ENCODE measurements around the gene MPV17L.
A peak's percentile ranks its signal among the peaks of the same experiment; 100 is the strongest.
"Not testable (repeated sequence)": the region's sequence is repeated elsewhere in the genome, so short reads cannot be mapped to it uniquely, and the experiment has no call there.

Gene MPV17L

GRCh38 chr16:15425861-15426260 is 30.3 kb downstream of the MPV17L start:
- Histone ChIP-seq H3K23ac (ENCODE audit: low read depth, low read length, poor library complexity) (no peak overlapping the region), H3K36me3 (replicated peaks in 1 of 2; ENCODE audit: control insufficient read depth in 2 of 2, insufficient read depth in 2 of 2, low read length in 2 of 2) (no peaks in the 10 kb centered on the region), H4K91ac (ENCODE audit: low read depth, low read length, poor library complexity) (no peak overlapping the region), H3K9me3 (replicated peaks in 1 of 2; ENCODE audit: control insufficient read depth in 2 of 2, insufficient read depth in 1 of 2, low read depth in 1 of 2, low read length in 2 of 2) (no peaks in the 10 kb centered on the region), H2BK12ac (ENCODE audit: low read length) (no peak overlapping the region), H3K27ac (replicated peaks; ENCODE audit: low read length) (no peak overlapping the region), H3K9ac (ENCODE audit: low read depth, low read length, poor library complexity) (no peak overlapping the region), H3K79me1 (ENCODE audit: low read depth, low read length) (no peaks in the 10 kb centered on the region), H2AK5ac (ENCODE audit: low read depth, low read length) (no peak overlapping the region), H4K8ac (ENCODE audit: low read depth, low read length) (no peak overlapping the region), H3K4me1 (ENCODE audit: control insufficient read depth in 2 of 2, insufficient read depth in 1 of 2, low read depth in 1 of 2, low read length in 2 of 2) (no peaks in the 10 kb centered on the region), H3K4ac (ENCODE audit: low read length) (no peak overlapping the region), H3K18ac (ENCODE audit: low read length) (no peak overlapping the region), H2BK120ac (ENCODE audit: low read depth, low read length) (no peak overlapping the region), H3K4me3 (ENCODE audit: low read length in 2 of 2) (no peak overlapping the region), H2AFZ (ENCODE audit: low read length) (no peak overlapping the region), H3K4me2 (ENCODE audit: insufficient read depth, low read length, poor library complexity, severe bottlenecking) (no peak overlapping the region), H3K27me3 (ENCODE audit: control insufficient read depth in 3 of 3, insufficient read depth in 3 of 3, low read depth in 1 of 3, low read length in 3 of 3) (no peaks in the 10 kb centered on the region), H2BK15ac (ENCODE audit: low read length) (no peak overlapping the region), H2BK5ac (ENCODE audit: low read length) (no peak overlapping the region), H3K14ac (ENCODE audit: low read length) (no peak overlapping the region)
- no peak for DNase-seq (ENCODE audit: low spot score)
- no CpG with 5 or more reads among the region's 6 CpGs for WGBS, 2 donors (ENCODE audit: extremely low coverage in 2 of 2, insufficient read length in 2 of 2, insufficient replicate concordance in 1 of 2)

DNA sequence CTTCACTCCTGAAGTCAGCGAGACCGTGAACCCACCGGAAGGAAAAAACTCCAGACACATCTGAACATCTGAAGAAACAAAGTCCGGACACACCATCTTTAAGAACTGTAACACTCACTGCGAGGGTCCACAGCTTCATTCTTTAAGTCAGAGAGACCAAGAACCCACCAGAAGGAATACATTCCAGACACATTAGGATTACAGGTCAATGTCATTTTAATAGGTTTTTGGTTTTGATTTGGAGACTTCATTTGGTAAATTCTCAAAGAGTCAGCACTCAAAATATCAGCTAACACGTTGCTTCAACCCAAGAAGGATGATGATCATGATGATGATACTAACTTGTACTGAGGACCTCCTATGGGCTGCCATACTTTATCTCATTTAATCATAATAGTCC is 31.2 kb downstream of the MPV17L start:
- Histone ChIP-seq H4K91ac (ENCODE audit: low read depth, low read length, poor library complexity) (no peak overlapping the region), H3K4me1 (ENCODE audit: control insufficient read depth in 2 of 2, insufficient read depth in 1 of 2, low read depth in 1 of 2, low read length in 2 of 2) (no peaks in the 10 kb centered on the region), H2BK15ac (ENCODE audit: low read length) (no peak overlapping the region), H3K23ac (ENCODE audit: low read depth, low read length, poor library complexity) (no peak overlapping the region), H3K79me1 (ENCODE audit: low read depth, low read length) (no peaks in the 10 kb centered on the region), H2BK5ac (ENCODE audit: low read length) (no peak overlapping the region), H3K27ac (replicated peaks; ENCODE audit: low read length) (no peak overlapping the region), H2BK12ac (ENCODE audit: low read length) (no peak overlapping the region), H4K8ac (ENCODE audit: low read depth, low read length) (no peak overlapping the region), H3K4me3 (ENCODE audit: low read length in 2 of 2) (no peak overlapping the region), H2AK5ac (ENCODE audit: low read depth, low read length) (no peak overlapping the region), H3K9ac (ENCODE audit: low read depth, low read length, poor library complexity) (no peak overlapping the region), H2BK120ac (ENCODE audit: low read depth, low read length) (no peak overlapping the region), H3K4ac (ENCODE audit: low read length) (no peak overlapping the region), H3K18ac (ENCODE audit: low read length) (no peak overlapping the region), H3K4me2 (ENCODE audit: insufficient read depth, low read length, poor library complexity, severe bottlenecking) (no peak overlapping the region), H3K27me3 (ENCODE audit: control insufficient read depth in 3 of 3, insufficient read depth in 3 of 3, low read depth in 1 of 3, low read length in 3 of 3) (no peaks in the 10 kb centered on the region), H3K36me3 (replicated peaks in 1 of 2; ENCODE audit: control insufficient read depth in 2 of 2, insufficient read depth in 2 of 2, low read length in 2 of 2) (no peaks in the 10 kb centered on the region), H3K9me3 (replicated peaks in 1 of 2; ENCODE audit: control insufficient read depth in 2 of 2, insufficient read depth in 1 of 2, low read depth in 1 of 2, low read length in 2 of 2) (no peaks in the 10 kb centered on the region), H3K14ac (ENCODE audit: low read length) (no peak overlapping the region), H2AFZ (ENCODE audit: low read length) (no peak overlapping the region)
- no peak for DNase-seq (ENCODE audit: low spot score)
- WGBS, 2 donors (ENCODE audit: extremely low coverage in 2 of 2, insufficient read length in 2 of 2, insufficient replicate concordance in 1 of 2): no CpG with 5 or more reads among the region's 6 CpGs

DNA sequence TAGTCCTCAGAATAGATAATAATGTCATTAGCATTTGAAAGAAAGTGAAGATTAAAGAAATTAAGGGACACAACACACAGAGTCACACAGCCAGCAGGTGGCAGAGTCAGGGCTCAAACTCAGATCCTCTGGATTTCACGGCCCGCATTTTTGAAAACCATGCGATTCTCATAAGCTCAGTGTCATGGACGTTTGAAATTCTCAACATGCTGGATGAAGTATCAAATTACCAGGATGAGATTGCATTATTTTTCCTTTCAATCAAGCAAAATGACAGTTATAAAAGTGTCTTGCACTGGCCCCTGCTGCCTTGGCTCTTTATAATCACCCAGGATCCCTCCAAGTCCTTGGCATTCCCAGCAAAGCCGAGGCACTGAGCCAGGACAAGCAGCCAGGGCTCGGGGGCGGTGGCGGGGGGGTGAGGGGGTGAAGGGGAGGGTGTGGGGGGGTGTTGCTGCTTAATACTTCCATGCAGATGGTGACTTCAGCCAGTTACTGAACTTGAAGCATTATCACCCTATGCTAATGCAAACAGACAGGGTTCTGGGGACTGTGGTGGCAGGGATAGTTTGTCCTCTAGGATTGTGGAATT is 32.2 kb downstream of the MPV17L start:
- Histone ChIP-seq H3K27ac (replicated peaks; ENCODE audit: low read length) (no peak overlapping the region), H2AK5ac (ENCODE audit: low read depth, low read length) (no peak overlapping the region), H2BK12ac (ENCODE audit: low read length) (no peak overlapping the region), H4K91ac (ENCODE audit: low read depth, low read length, poor library complexity) (no peak overlapping the region), H3K79me1 (ENCODE audit: low read depth, low read length) (no peaks in the 10 kb centered on the region), H2BK120ac (ENCODE audit: low read depth, low read length) (no peak overlapping the region), H3K4me1 (ENCODE audit: control insufficient read depth in 2 of 2, insufficient read depth in 1 of 2, low read depth in 1 of 2, low read length in 2 of 2) (no peaks in the 10 kb centered on the region), H3K23ac (ENCODE audit: low read depth, low read length, poor library complexity) (no peak overlapping the region), H3K9ac (ENCODE audit: low read depth, low read length, poor library complexity) (no peak overlapping the region), H2BK15ac (ENCODE audit: low read length) (no peak overlapping the region), H2BK5ac (ENCODE audit: low read length) (no peak overlapping the region), H2AFZ (ENCODE audit: low read length) (peak overlapping the region; percentile 79), H3K36me3 (replicated peaks in 1 of 2; ENCODE audit: control insufficient read depth in 2 of 2, insufficient read depth in 2 of 2, low read length in 2 of 2) (no peaks in the 10 kb centered on the region), H3K9me3 (replicated peaks in 1 of 2; ENCODE audit: control insufficient read depth in 2 of 2, insufficient read depth in 1 of 2, low read depth in 1 of 2, low read length in 2 of 2) (no peaks in the 10 kb centered on the region), H3K18ac (ENCODE audit: low read length) (no peak overlapping the region), H3K14ac (ENCODE audit: low read length) (no peak overlapping the region), H3K4me2 (ENCODE audit: insufficient read depth, low read length, poor library complexity, severe bottlenecking) (no peak overlapping the region), H3K4me3 (ENCODE audit: low read length in 2 of 2) (no peak overlapping the region), H3K4ac (ENCODE audit: low read length) (no peak overlapping the region), H3K27me3 (ENCODE audit: control insufficient read depth in 3 of 3, insufficient read depth in 3 of 3, low read depth in 1 of 3, low read length in 3 of 3) (no peaks in the 10 kb centered on the region), H4K8ac (ENCODE audit: low read depth, low read length) (no peak overlapping the region)
- DNase-seq (ENCODE audit: low spot score): no peak
- no CpG with 5 or more reads among the region's 8 CpGs for WGBS, 2 donors (ENCODE audit: extremely low coverage in 2 of 2, insufficient read length in 2 of 2, insufficient replicate concordance in 1 of 2)

GRCh38 chr16:15430884-15431283 is 35.3 kb downstream of the MPV17L start:
- H3K4ac ChIP-seq (ENCODE audit: low read length); H3K4me1 ChIP-seq (ENCODE audit: control insufficient read depth in 2 of 2, insufficient read depth in 1 of 2, low read depth in 1 of 2, low read length in 2 of 2); H3K14ac ChIP-seq (ENCODE audit: low read length); H3K27ac ChIP-seq (replicated peaks; ENCODE audit: low read length); H3K23ac ChIP-seq (ENCODE audit: low read depth, low read length, poor library complexity); H3K36me3 ChIP-seq (replicated peaks in 1 of 2; ENCODE audit: control insufficient read depth in 2 of 2, insufficient read depth in 2 of 2, low read length in 2 of 2); H3K9ac ChIP-seq (ENCODE audit: low read depth, low read length, poor library complexity); H2BK5ac ChIP-seq (ENCODE audit: low read length); H2AFZ ChIP-seq (ENCODE audit: low read length); DNase-seq (ENCODE audit: low spot score); H3K4me3 ChIP-seq (ENCODE audit: low read length in 2 of 2); H2BK15ac ChIP-seq (ENCODE audit: low read length); H3K18ac ChIP-seq (ENCODE audit: low read length); H3K27me3 ChIP-seq (ENCODE audit: control insufficient read depth in 3 of 3, insufficient read depth in 3 of 3, low read depth in 1 of 3, low read length in 3 of 3); H2AK5ac ChIP-seq (ENCODE audit: low read depth, low read length); H2BK120ac ChIP-seq (ENCODE audit: low read depth, low read length); H4K8ac ChIP-seq (ENCODE audit: low read depth, low read length); H3K9me3 ChIP-seq (replicated peaks in 1 of 2; ENCODE audit: control insufficient read depth in 2 of 2, insufficient read depth in 1 of 2, low read depth in 1 of 2, low read length in 2 of 2); H4K91ac ChIP-seq (ENCODE audit: low read depth, low read length, poor library complexity); H3K4me2 ChIP-seq (ENCODE audit: insufficient read depth, low read length, poor library complexity, severe bottlenecking); H2BK12ac ChIP-seq (ENCODE audit: low read length); H3K79me1 ChIP-seq (ENCODE audit: low read depth, low read length): not testable (repeated sequence)
- no CpG with 5 or more reads among the region's 11 CpGs for WGBS, 2 donors (ENCODE audit: extremely low coverage in 2 of 2, insufficient read length in 2 of 2, insufficient replicate concordance in 1 of 2)
